IMR-90 (cell line): ENCODE measurements around the gene MAML2. TPM values are rescaled to one million over a fixed set of nuclear protein-coding genes. Genes with fewer than 3 reads are reported as not detected.

Source experiments
- ATAC-seq: fragments of 200-7000 bp; cut with Tn5 transposase; 2 replicates; pipeline ENCODE4 v1.9.1; 2020; ENCODE audit warnings: low read depth, mild to moderate bottlenecking, moderate library complexity
- BruUV-seq: library from RNA; stranded (reverse); fragments of 400-500 nt; replicated peaks from 2 replicates; lab custom pipeline; 2021; lab: Mats Ljungman, UMichigan
- CTCF ChIA-PET: fragments of 300-600 bp; formaldehyde crosslinking; extraction: SDS; loops from one replicate; lab custom pipeline; 2021; ENCODE audit warnings: antibody characterized with exemption; lab: Yijun Ruan, JAX
- POLR2A ChIA-PET: fragments of 300-600 bp; sonication (Branson Sonifier 250); formaldehyde crosslinking; loops from one replicate; lab custom pipeline; 2022; ENCODE audit warnings: antibody characterized with exemption; ENCODE audit not compliant: unreplicated experiment; lab: Charles Lee
- DNase-seq: peaks from one replicate; pipeline ENCODE4 v3.0.0; 2013
- H2AFZ ChIP-seq: replicated peaks from 2 replicates; pipeline ENCODE3; 2013; ENCODE audit warnings: low read length, mild to moderate bottlenecking; ENCODE audit not compliant: poor library complexity
- H2AK5ac ChIP-seq: 2 replicates; pipeline ENCODE4 v1.6.1; 2013; ENCODE audit warnings: low read depth, low read length, inconsistent platforms
- H2AK9ac ChIP-seq: replicated peaks from 2 replicates; pipeline ENCODE3; 2013; ENCODE audit warnings: mild to moderate bottlenecking, low read depth, low read length, moderate library complexity; ENCODE audit not compliant: poor library complexity
- H2BK120ac ChIP-seq: 2 replicates; pipeline ENCODE4 v1.6.1; 2013; ENCODE audit warnings: low read depth, low read length, inconsistent platforms
- H2BK15ac ChIP-seq: 3 replicates; pipeline ENCODE4 v1.6.1; 2013; ENCODE audit warnings: low read depth, low read length, inconsistent platforms
- H2BK20ac ChIP-seq: 2 replicates; pipeline ENCODE4 v1.6.1; 2013; ENCODE audit warnings: low read depth, mild to moderate bottlenecking, inconsistent platforms, low read length, moderate library complexity
- H2BK5ac ChIP-seq: 2 replicates; pipeline ENCODE4 v1.6.1; 2013; ENCODE audit warnings: mild to moderate bottlenecking, low read depth, low read length, inconsistent platforms; ENCODE audit not compliant: poor library complexity, severe bottlenecking
- H3K14ac ChIP-seq: replicated peaks from 2 replicates; pipeline ENCODE4 v1.6.1; 2013; ENCODE audit warnings: low read depth, low read length, inconsistent platforms
- H3K18ac ChIP-seq: 2 replicates; pipeline ENCODE4 v1.6.1; 2013; ENCODE audit warnings: low read depth, low read length, control low read depth
- H3K23ac ChIP-seq: 2 replicates; pipeline ENCODE4 v1.6.1; 2013; ENCODE audit warnings: low read depth, low read length, inconsistent platforms
- H3K27ac ChIP-seq: 2 replicates; pipeline ENCODE4 v1.5.1; 2013; ENCODE audit warnings: mild to moderate bottlenecking, control low read depth, low read length; ENCODE audit not compliant: insufficient read depth
- H3K27me3 ChIP-seq: 2 replicates; pipeline ENCODE4 v1.6.1; 2013; ENCODE audit warnings: low read length; ENCODE audit not compliant: control insufficient read depth, insufficient read depth
- H3K36me3 ChIP-seq: 2 replicates; pipeline ENCODE4 v1.6.1; 2013; ENCODE audit warnings: low read length, mixed read lengths; ENCODE audit not compliant: control insufficient read depth, insufficient read depth
- H3K4ac ChIP-seq: 2 replicates; pipeline ENCODE4 v1.6.1; 2013; ENCODE audit warnings: low read depth, low read length, inconsistent platforms
- H3K4me1 ChIP-seq: 2 replicates; pipeline ENCODE4 v1.6.1; 2013; ENCODE audit warnings: low read length, mixed read lengths; ENCODE audit not compliant: control insufficient read depth, insufficient read depth
- H3K4me2 ChIP-seq: 2 replicates; pipeline ENCODE4 v1.6.1; 2013; ENCODE audit warnings: low read depth, mild to moderate bottlenecking, control low read depth, low read length, moderate library complexity
- H3K4me3 ChIP-seq: 2 replicates; pipeline ENCODE4 v1.5.1; 2013; ENCODE audit warnings: low read depth, mild to moderate bottlenecking, control low read depth, low read length, moderate library complexity; ENCODE audit not compliant: insufficient read depth
- H3K56ac ChIP-seq: 2 replicates; pipeline ENCODE4 v1.6.1; 2013; ENCODE audit warnings: low read length, inconsistent platforms; ENCODE audit not compliant: insufficient read depth; ENCODE audit errors: extremely low read depth
- H3K79me1 ChIP-seq, 2 experiments: 2 replicates each; pipeline ENCODE4 v1.6.1; 2013; ENCODE audit warnings: low read length in 2 of 2, inconsistent platforms in 1 of 2, low read depth in 1 of 2
- H3K9ac ChIP-seq: 2 replicates; pipeline ENCODE4 v1.6.1; 2013; ENCODE audit warnings: low read depth, low read length, control low read depth
- H3K9me1 ChIP-seq: 2 replicates; pipeline ENCODE4 v1.6.1; 2013; ENCODE audit warnings: low read length, inconsistent platforms; ENCODE audit not compliant: insufficient read depth
- H3K9me3 ChIP-seq: 2 replicates; pipeline ENCODE4 v1.6.1; 2013; ENCODE audit warnings: low read length; ENCODE audit not compliant: control insufficient read depth, insufficient read depth
- H4K20me1 ChIP-seq: 2 replicates; pipeline ENCODE4 v1.6.1; 2013; ENCODE audit warnings: low read length, inconsistent platforms; ENCODE audit not compliant: insufficient read depth
- H4K5ac ChIP-seq: 2 replicates; pipeline ENCODE4 v1.6.1; 2013; ENCODE audit warnings: mild to moderate bottlenecking, low read depth, low read length, control low read depth
- H4K8ac ChIP-seq, 2 experiments: 2 replicates each; pipeline ENCODE4 v1.6.1; 2013; ENCODE audit warnings: low read depth in 2 of 2, low read length in 2 of 2, control low read depth in 1 of 2, inconsistent platforms in 1 of 2
- H4K91ac ChIP-seq: 2 replicates; pipeline ENCODE4 v1.6.1; 2013; ENCODE audit warnings: low read depth, low read length, inconsistent platforms; ENCODE audit not compliant: insufficient read depth
- BHLHE40 ChIP-seq: fragments of 150-350 bp; IDR thresholded peaks from 2 replicates; pipeline ENCODE4 v1.6.1; 2016; ENCODE audit warnings: mild to moderate bottlenecking, low read depth, low read length
- CHD1 ChIP-seq: IDR thresholded peaks from 2 replicates; pipeline ENCODE4 v1.6.1; 2012; ENCODE audit warnings: low read depth, low read length, improper control_type of control experiment
- CTCF ChIP-seq: conservative IDR thresholded peaks from 2 replicates; pipeline ENCODE4 v1.5.1; 2012; ENCODE audit warnings: mild to moderate bottlenecking, low read depth, low read length, improper control_type of control experiment
- FOS ChIP-seq: fragments of 150-350 bp; IDR thresholded peaks from 2 replicates; pipeline ENCODE4 v1.6.1; 2016; ENCODE audit warnings: low read depth, low read length
- MAFK ChIP-seq: IDR thresholded peaks from 2 replicates; pipeline ENCODE4 v1.6.1; 2012; ENCODE audit warnings: low read depth, low read length, improper control_type of control experiment
- MAZ ChIP-seq: IDR thresholded peaks from 2 replicates; pipeline ENCODE4 v1.6.1; 2012; ENCODE audit warnings: low read depth, mild to moderate bottlenecking, low read length, improper control_type of control experiment, moderate library complexity, borderline replicate concordance
- MXI1 ChIP-seq: IDR thresholded peaks from 2 replicates; pipeline ENCODE4 v1.6.1; 2012; ENCODE audit warnings: low read depth, mild to moderate bottlenecking, low read length, moderate library complexity, borderline replicate concordance
- NFE2L2 ChIP-seq: fragments of 150-350 bp; IDR thresholded peaks from 2 replicates; pipeline ENCODE4 v1.6.1; 2016; ENCODE audit warnings: low read depth, mild to moderate bottlenecking, low read length
- POLR2A ChIP-seq: IDR thresholded peaks from 2 replicates; pipeline ENCODE4 v1.6.1; 2012; ENCODE audit warnings: mild to moderate bottlenecking, low read depth, low read length
- RAD21 ChIP-seq: IDR thresholded peaks from 2 replicates; pipeline ENCODE4 v1.6.1; 2012; ENCODE audit warnings: low read length, improper control_type of control experiment
- RCOR1 ChIP-seq: IDR thresholded peaks from 2 replicates; pipeline ENCODE4 v1.6.1; 2012; ENCODE audit warnings: mild to moderate bottlenecking, low read length, improper control_type of control experiment; ENCODE audit not compliant: insufficient replicate concordance
- RFX5 ChIP-seq: IDR thresholded peaks from 2 replicates; pipeline ENCODE4 v1.8.0; 2012; ENCODE audit warnings: low read depth, mild to moderate bottlenecking, low read length, moderate library complexity
- SMC3 ChIP-seq: fragments of 150-350 bp; IDR thresholded peaks from 2 replicates; pipeline ENCODE4 v1.6.1; 2016; ENCODE audit warnings: low read depth, mild to moderate bottlenecking, antibody characterized with exemption, low read length, moderate library complexity
- WGBS, 2 experiments: methylation state at CpG; one replicate each; pipeline versions ENCODE4 v1.1.5 to v1.1.7; 2013; ENCODE audit warnings: missing lambda C conversion rate in 2 of 2; ENCODE audit not compliant: insufficient read length in 1 of 2; ENCODE audit errors: extremely low coverage in 2 of 2; 5-methylcytosine and 5-hydroxymethylcytosine counted together
- dilution Hi-C: fragments of 300-500 bp; cut with HindIII; formaldehyde crosslinking; loops from one replicate; pipeline ENCODE4 v1.14.3; 2018; ENCODE audit warnings: low sequenced_read_pairs; ENCODE audit not compliant: unreplicated experiment
- in situ Hi-C: fragments of 300-500 bp; cut with MboI; formaldehyde crosslinking; loops from 3 replicates; pipeline ENCODE4 v1.14.3; 2019; ENCODE audit warnings: low sequenced_read_pairs, inconsistent platforms, mixed read lengths
- intact Hi-C: fragments of 100-400 bp; cut with micrococcal nuclease; formaldehyde crosslinking; loops from 2 replicates; pipeline ENCODE4 v1.10.0; 2022
- polyA plus RNA-seq, 3 experiments: library from polyadenylated mRNA; depleted of rRNA; stranded (reverse); fragments of >200 nt; gene quantifications; 2 replicates each; pipeline ENCODE4 v1.2.3, GENCODE V29; 2012; ENCODE audit warnings: low replicate concordance in 1 of 3
- total RNA-seq: library from RNA; depleted of rRNA; stranded (reverse); fragments of >200 nt; gene quantifications from 2 replicates; pipeline ENCODE4 v1.2.3, GENCODE V29; 2012
- TF ChIP-seq, protein P1 (sequence below): fragments of 150-350 bp; IDR thresholded peaks from 2 replicates; pipeline ENCODE4 v1.6.1; 2017; ENCODE audit warnings: mild to moderate bottlenecking, antibody characterized with exemption, low read length, low read depth
- TF ChIP-seq, protein P2 (sequence below): fragments of 150-350 bp; IDR thresholded peaks from 2 replicates; pipeline ENCODE4 v1.6.1; 2016; ENCODE audit warnings: low read depth, mild to moderate bottlenecking, low read length, moderate library complexity, borderline replicate concordance

Gene MAML2
- total and polyA plus RNA-seq, 2 of the 4 experiments (the other 2 are of a cell fraction): 15.0 to 19.5 TPM

DNA sequence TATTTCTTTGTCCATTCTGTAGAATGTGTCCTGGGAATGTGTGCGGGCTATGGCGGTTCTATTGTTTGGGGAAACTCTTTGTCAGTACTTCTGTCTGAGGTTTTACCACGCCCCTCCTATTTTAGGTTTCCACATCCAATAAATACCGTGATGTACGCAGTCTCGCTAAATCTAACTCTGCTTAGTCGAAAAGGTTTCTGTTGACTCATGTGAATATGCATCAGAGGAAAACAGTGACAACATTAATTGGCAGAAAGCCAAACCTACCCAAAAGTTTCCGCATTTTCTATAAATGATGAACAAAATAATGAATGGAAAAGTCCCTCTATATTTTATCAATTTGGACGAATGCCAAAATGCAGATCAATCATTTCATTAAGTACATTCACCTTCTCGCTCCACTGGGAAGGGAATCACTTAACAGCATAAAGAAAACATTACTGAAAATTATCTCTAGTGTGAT lies 143.4 kb downstream of the MAML2 start:
- H3K9me3 ChIP-seq: no peaks in the 10 kb centered on the region
- no peaks in the 10 kb centered on the region for H3K27me3 ChIP-seq
- H2BK15ac ChIP-seq: no peak overlapping the region; the same call in 2 of the 3 replicates
- no peak overlapping the region for H3K4me3 ChIP-seq
- peak overlapping the region; percentile 20; the same call in 1 of the 2 replicates for H3K4me2 ChIP-seq
- no peak overlapping the region for H3K14ac ChIP-seq
- ChIA-PET CTCF (interaction anchor here (0.8 to 1.6 kb wide), 4 partner anchors 64 to 143 kb away, joined by 3 to 10 read pairs (median 4); partner anchors contain the start of gene MAML2), POLR2A (interaction anchor here (0.6 kb wide), 2 partner anchors 11 to 317 kb away, joined by 3 to 7 read pairs; no protein-coding TSS in a partner anchor)
- no peak overlapping the region for H3K9ac ChIP-seq
- ATAC-seq (no peak; the same call in 1 of the 2 replicates), DNase-seq (peak; percentile 80)
- intact Hi-C loops: loop anchor here (1.0 kb wide), 1 partner anchor 43 kb away; no protein-coding TSS in a partner anchor
- no peaks in the 10 kb centered on the region for H3K36me3 ChIP-seq
- peak overlapping the region; percentile 69; the same call in 1 of the 2 replicates for H3K27ac ChIP-seq
- peaks cover 42 to 62% of the 10 kb centered on the region in 2 experiments for H3K79me1 ChIP-seq
- peaks cover 19% of the 10 kb centered on the region for H3K4me1 ChIP-seq
- peak overlapping the region; percentile 69; the same call in 1 of the 2 replicates for H3K18ac ChIP-seq
- H3K23ac ChIP-seq: peak overlapping the region; percentile 7; the same call in 1 of the 2 replicates
- peak overlapping the region; percentile 7 for H2BK120ac ChIP-seq
- peak overlapping the region; percentile 86 for H2BK5ac ChIP-seq
- H2AK9ac ChIP-seq: no peak overlapping the region
- no TSS peak for BruUV-seq
- dilution Hi-C loops: no loop called here
- no peak overlapping the region for H2AK5ac ChIP-seq
- no CpG with 5 or more reads among the region's 10 CpGs for WGBS, 2 experiments
- H4K8ac ChIP-seq: peak overlapping the region in 1 of 2 experiments; percentile 39; a peak in 2 of 4 replicates
- in situ Hi-C loops: no loop called here
- H3K4ac ChIP-seq: peak overlapping the region; percentile 2; the same call in 1 of the 2 replicates
- H4K91ac ChIP-seq: no peak overlapping the region
- no peak overlapping the region for H3K56ac ChIP-seq
- H2AFZ ChIP-seq: no peak overlapping the region
- peak overlapping the region; percentile 73 for H4K5ac ChIP-seq
- H3K9me1 ChIP-seq: peaks cover 7% of the 10 kb centered on the region
- H2BK20ac ChIP-seq: peak overlapping the region; percentile 40
- no peaks in the 10 kb centered on the region for H4K20me1 ChIP-seq
- TF ChIP-seq MAZ (no peak), RCOR1 (no peak), MAFK (peak; percentile 36; the same call in 1 of the 2 replicates), BHLHE40 (no peak), SMC3 (no peak), NFE2L2 (no peak; the same call in 1 of the 2 replicates), MXI1 (no peak), RFX5 (no peak), RAD21 (no peak), CTCF (no peak), POLR2A (no peak), FOS (peak; percentile 21; the same call in 1 of the 2 replicates), CHD1 (no peak)
- TF ChIP-seq, protein P1, sequence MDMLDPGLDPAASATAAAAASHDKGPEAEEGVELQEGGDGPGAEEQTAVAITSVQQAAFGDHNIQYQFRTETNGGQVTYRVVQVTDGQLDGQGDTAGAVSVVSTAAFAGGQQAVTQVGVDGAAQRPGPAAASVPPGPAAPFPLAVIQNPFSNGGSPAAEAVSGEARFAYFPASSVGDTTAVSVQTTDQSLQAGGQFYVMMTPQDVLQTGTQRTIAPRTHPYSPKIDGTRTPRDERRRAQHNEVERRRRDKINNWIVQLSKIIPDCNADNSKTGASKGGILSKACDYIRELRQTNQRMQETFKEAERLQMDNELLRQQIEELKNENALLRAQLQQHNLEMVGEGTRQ: no peak
- TF ChIP-seq, protein P2, sequence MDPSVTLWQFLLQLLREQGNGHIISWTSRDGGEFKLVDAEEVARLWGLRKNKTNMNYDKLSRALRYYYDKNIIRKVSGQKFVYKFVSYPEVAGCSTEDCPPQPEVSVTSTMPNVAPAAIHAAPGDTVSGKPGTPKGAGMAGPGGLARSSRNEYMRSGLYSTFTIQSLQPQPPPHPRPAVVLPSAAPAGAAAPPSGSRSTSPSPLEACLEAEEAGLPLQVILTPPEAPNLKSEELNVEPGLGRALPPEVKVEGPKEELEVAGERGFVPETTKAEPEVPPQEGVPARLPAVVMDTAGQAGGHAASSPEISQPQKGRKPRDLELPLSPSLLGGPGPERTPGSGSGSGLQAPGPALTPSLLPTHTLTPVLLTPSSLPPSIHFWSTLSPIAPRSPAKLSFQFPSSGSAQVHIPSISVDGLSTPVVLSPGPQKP: no peak
